Right lobe of liver (tissue), 6 donors: Measurements from ENCODE around the gene NEDD4L. TPM values are rescaled to one million over a fixed set of nuclear protein-coding genes. Genes with fewer than 3 reads are reported as not detected.

ENCODE experiments used
- ATAC-seq, 4 donors: fragments of 200-7000 bp; cut with Tn5 transposase; one replicate each; pipeline ENCODE4 v1.9.1; 2020; ENCODE audit warnings: mild to moderate bottlenecking in 4 of 4, moderate library complexity in 4 of 4
- DNase-seq, 3 donors: peaks; one replicate each; pipeline ENCODE4 v3.0.0-alpha.2; 2020
- H3K27ac ChIP-seq, 3 donors: fragments of 200-600 bp; one replicate each; pipeline ENCODE4 v1.8.0; 2022
- H3K27me3 ChIP-seq, 2 donors: fragments of 200-600 bp; one replicate each; pipeline ENCODE4 v1.8.0; 2022
- H3K36me3 ChIP-seq, 4 donors: fragments of 200-600 bp; sonication (generic) in 1 of 4; one replicate each; pipeline versions ENCODE4 v1.5.1 to v1.8.0; 2017 to 2022; ENCODE audit warnings: control low read depth in 1 of 4
- H3K4me1 ChIP-seq, 4 donors: fragments of 200-600 bp; sonication (generic) in 1 of 4; one replicate each; pipeline versions ENCODE4 v1.5.1 to v1.8.0; 2017 to 2022; ENCODE audit warnings: control low read depth in 1 of 4
- H3K4me3 ChIP-seq, 3 donors: fragments of 200-600 bp; one replicate each; pipeline ENCODE4 v1.8.0; 2022
- H3K9me3 ChIP-seq, 4 donors: fragments of 200-600 bp; sonication (generic) in 1 of 4; one replicate each; pipeline versions ENCODE4 v1.5.1 to v1.8.0; 2017 to 2022; ENCODE audit warnings: control low read depth in 1 of 4
- CTCF ChIP-seq, 4 donors: fragments of 200-600 bp in 3 of 4; fragments of 450-650 bp in 1 of 4; IDR thresholded peaks; one replicate each; pipeline versions ENCODE4 v1.5.1 to v1.8.0; 2016 to 2022; ENCODE audit warnings: antibody characterized with exemption in 4 of 4, mild to moderate bottlenecking in 2 of 4
- POLR2A ChIP-seq: fragments of 450-650 bp; IDR thresholded peaks from one replicate; pipeline ENCODE4 v1.6.1; 2017; ENCODE audit warnings: antibody characterized with exemption, mild to moderate bottlenecking
- WGBS: methylation state at CpG from one replicate; pipeline ENCODE4 v1.1.6; 2018; ENCODE audit warnings: low coverage, low lambda C conversion rate; ENCODE audit not compliant: insufficient coverage; ENCODE audit errors: missing lambda C conversion rate; 5-methylcytosine and 5-hydroxymethylcytosine counted together
- intact Hi-C, 2 donors: fragments of 100-400 bp; cut with DNase I; formaldehyde crosslinking; loops; one replicate each; pipeline versions ENCODE4 v1.11.2 to v1.14.1; 2022
- total RNA-seq, 6 experiments: library from RNA; depleted of rRNA in 2 of 6; stranded (reverse); fragments of >200 nt in 2 of 6; fragmentation: NEBNext Ultra II Directional in 3 of 6; extraction: Animal tissue kit (Norgen Biotek cat#: 25700) in 3 of 6; gene quantifications; one replicate each; pipeline versions ENCODE4 v1.1.0 to v1.2.4, GENCODE V29; 2016 to 2023
- donor health status: DM: no; HTN: yes; CAD: no.
- donor health status: DM: no; HTN: no; CAD: no.
- donor health status: DM: no; HTN: no; CAD: no.
- donor health status: DM: no; HTN: yes; CAD: no.
- donor health status: DM: no; HTN: yes; CAD: no.

The NEDD4L gene
- total RNA-seq, 6 experiments from 2014 or later, result 21.5 to 41.0 (median 33.2) TPM

GRCh38 chr18:58325494-58325893 lies 281.5 kb downstream of the NEDD4L start:
- 73% methylated on average over 2 of the region's 2 CpGs for WGBS
- Histone ChIP-seq H3K27me3 (no peaks in the 10 kb centered on the region), H3K9me3 (no peaks in the 10 kb centered on the region), H3K4me3 (no peak overlapping the region), H3K4me1 (peaks cover 0 to 16% (median 2%) of the 10 kb centered on the region in 4 donors), H3K36me3 (peaks cover 0 to 4% (median 0%) of the 10 kb centered on the region in 4 donors), H3K27ac (no peak overlapping the region)
- TF ChIP-seq CTCF (IDR thresholded peaks at IDR 0.05), result no peak
- TF ChIP-seq POLR2A, result no peak
- DNase-seq (no peak), ATAC-seq (no peak)
- intact Hi-C loops, result loop anchor here in 1 of 2 donors (10.0 kb wide), 1 partner anchor 171 kb away; no protein-coding TSS in a partner anchor

GRCh38 chr18:58334061-58334460 lies 290.0 kb downstream of the NEDD4L start:
- ATAC-seq, result no peak
- no peaks in the 10 kb centered on the region for H3K9me3 ChIP-seq
- no peak for TF ChIP-seq CTCF (IDR thresholded peaks at IDR 0.05)
- TF ChIP-seq POLR2A, result no peak
- H3K4me3 ChIP-seq, result no peak overlapping the region
- 80% methylated on average over 2 of the region's 2 CpGs for WGBS
- H3K36me3 ChIP-seq, result peaks cover 0 to 3% (median under 1%) of the 10 kb centered on the region in 4 donors
- no peak for DNase-seq
- no peak overlapping the region for H3K27ac ChIP-seq
- intact Hi-C loops, result no loop called here
- H3K4me1 ChIP-seq, result no peaks in the 10 kb centered on the region
- no peaks in the 10 kb centered on the region for H3K27me3 ChIP-seq

GRCh38 chr18:58335223-58335622 lies 291.2 kb downstream of the NEDD4L start:
- Histone ChIP-seq H3K36me3 (peaks cover 0 to 3% (median 0%) of the 10 kb centered on the region in 4 donors), H3K27me3 (no peaks in the 10 kb centered on the region), H3K27ac (no peak overlapping the region), H3K9me3 (no peaks in the 10 kb centered on the region), H3K4me3 (no peak overlapping the region), H3K4me1 (no peaks in the 10 kb centered on the region)
- DNase-seq, result no peak
- no peak for TF ChIP-seq POLR2A
- TF ChIP-seq CTCF (IDR thresholded peaks at IDR 0.05), result no peak
- 93% methylated on average over 6 of the region's 11 CpGs for WGBS
- no peak for ATAC-seq
- intact Hi-C loops, result no loop called here

- Histone ChIP-seq H3K27ac (no peak overlapping the region), H3K9me3 (no peaks in the 10 kb centered on the region), H3K4me1 (no peaks in the 10 kb centered on the region), H3K36me3 (peaks cover 0 to 3% (median 0%) of the 10 kb centered on the region in 4 donors), H3K27me3 (no peaks in the 10 kb centered on the region), H3K4me3 (no peak overlapping the region)
- WGBS, result 80% methylated on average over 1 of the region's 1 CpG
- TF ChIP-seq CTCF (IDR thresholded peaks at IDR 0.05) (no peak), POLR2A (no peak)
- intact Hi-C loops, result no loop called here
- ATAC-seq (no peak), DNase-seq (no peak)
These were observed 291.8 kb downstream of the NEDD4L start for GRCh38 chr18:58335821-58336220.

GRCh38 chr18:58336605-58337004 lies 292.6 kb downstream of the NEDD4L start:
- 87% methylated on average over 3 of the region's 3 CpGs for WGBS
- Histone ChIP-seq H3K27me3 (no peaks in the 10 kb centered on the region), H3K4me3 (no peak overlapping the region), H3K36me3 (peaks cover 0 to 3% (median 0%) of the 10 kb centered on the region in 4 donors), H3K9me3 (no peaks in the 10 kb centered on the region), H3K4me1 (no peaks in the 10 kb centered on the region), H3K27ac (no peak overlapping the region)
- no peak for ATAC-seq
- intact Hi-C loops, result no loop called here
- DNase-seq, result no peak
- no peak for TF ChIP-seq CTCF (IDR thresholded peaks at IDR 0.05)
- no peak for TF ChIP-seq POLR2A
